ENCODE data around the gene RHCG.

RHCG gene

DNA sequence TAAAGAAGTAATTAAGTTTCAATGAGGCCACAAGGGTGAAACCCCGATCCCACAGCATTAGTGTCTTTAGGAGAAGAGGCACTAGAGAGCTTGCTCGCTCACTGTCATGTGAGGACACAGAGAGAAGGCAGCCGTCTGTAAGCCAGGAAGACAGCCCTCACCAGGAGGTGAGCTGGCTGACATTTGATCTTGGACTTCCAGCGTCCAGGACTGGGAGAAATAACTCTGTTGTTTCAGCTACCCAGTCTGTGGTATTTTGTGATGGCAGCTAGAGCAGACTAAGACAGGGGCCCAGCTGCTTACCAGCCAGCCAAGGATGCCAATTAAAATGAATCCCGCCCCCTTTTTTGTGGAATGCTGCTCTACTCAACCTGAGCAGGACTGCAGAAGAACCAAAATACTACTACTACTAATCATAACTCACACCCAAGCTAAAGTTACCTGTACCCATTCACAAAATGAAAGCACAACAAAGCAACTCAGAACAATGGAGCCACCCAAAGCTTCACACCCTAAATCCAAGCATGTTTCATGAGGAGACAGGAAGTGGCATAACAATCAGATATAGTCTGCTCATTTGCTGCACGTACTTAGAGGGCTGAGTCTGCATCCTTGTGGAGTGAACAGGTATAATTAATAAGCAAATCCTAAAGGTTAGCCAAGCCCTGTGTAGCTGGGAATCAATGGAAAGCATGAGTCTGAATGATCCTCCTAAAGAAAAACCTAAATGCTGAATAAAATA is 35.6 kb upstream of the RHCG start:
- Histone ChIP-seq H3K27ac (no peak overlapping the region), H3K36me3 (replicated peaks) (no peaks in the 10 kb centered on the region), H3K27me3 (replicated peaks) (no peaks in the 10 kb centered on the region), H3K4me3 (ENCODE audit: low read depth, low read length) (no peak overlapping the region)
- in situ Hi-C loops (cut with HindIII; ENCODE audit: low pct_ligation_motif_present, low sequenced_read_pairs): no loop called here
- DNase-seq: peak; percentile 21
- no peak for TF ChIP-seq CTCF (IDR thresholded peaks at IDR 0.05; ENCODE audit: low read depth, low read length, missing control alignments)

DNA sequence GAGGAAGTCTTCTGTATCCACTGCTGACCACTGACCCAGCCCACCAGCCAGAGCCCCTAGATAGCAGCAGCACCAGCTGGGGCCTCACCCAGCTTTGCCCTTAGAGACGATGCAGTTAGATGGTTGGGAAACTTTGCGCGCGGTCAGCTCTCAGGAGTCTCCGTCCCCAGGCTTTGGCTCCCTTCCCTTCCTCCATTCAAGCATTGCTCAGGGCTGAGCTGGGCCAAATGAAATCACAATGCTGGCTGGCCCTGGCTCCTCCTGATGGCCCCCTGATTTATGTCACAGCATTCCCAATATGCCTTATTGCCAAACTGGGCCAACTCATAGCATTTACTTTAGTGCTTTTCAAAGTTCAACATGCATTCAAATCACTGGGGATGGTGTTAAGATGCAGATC is 34.6 kb upstream of the RHCG start:
- Histone ChIP-seq H3K27ac (no peak overlapping the region), H3K36me3 (replicated peaks) (no peaks in the 10 kb centered on the region), H3K4me3 (ENCODE audit: low read depth, low read length) (no peak overlapping the region), H3K27me3 (replicated peaks) (no peaks in the 10 kb centered on the region)
- no peak for DNase-seq
- no peak for TF ChIP-seq CTCF (IDR thresholded peaks at IDR 0.05; ENCODE audit: low read depth, low read length, missing control alignments)
- in situ Hi-C loops (cut with HindIII; ENCODE audit: low pct_ligation_motif_present, low sequenced_read_pairs): no loop called here

DNA sequence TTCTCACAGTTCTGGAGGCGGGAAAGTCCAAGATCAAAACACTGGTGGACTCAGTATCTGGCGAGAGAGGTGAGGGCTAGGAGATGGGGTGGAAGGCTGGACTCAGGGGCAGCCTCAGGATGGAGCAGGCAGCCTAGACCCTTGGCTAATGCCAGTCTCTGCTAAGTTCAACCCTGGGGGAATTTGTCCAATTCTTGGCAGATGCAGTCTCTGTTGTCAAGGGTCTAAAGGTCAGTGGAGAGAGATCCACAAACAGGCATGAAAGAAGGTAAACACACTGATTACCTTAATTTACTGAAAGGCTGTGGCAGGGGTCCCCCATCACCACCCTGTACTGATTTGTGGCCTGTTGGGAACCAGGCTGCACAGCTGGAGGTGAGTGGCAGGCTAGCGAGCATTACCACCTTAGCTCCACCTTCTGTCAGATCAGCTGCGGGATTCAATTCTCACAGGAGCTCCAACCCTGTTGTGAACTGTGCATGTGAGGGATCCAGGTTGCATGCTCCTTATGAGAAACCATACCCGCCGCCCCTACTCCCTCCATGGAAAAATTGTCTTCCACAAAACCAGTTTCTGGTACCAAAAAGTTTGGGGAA is 32.5 kb upstream of the RHCG start:
- H3K27me3 ChIP-seq (replicated peaks): no peaks in the 10 kb centered on the region
- no peaks in the 10 kb centered on the region for H3K36me3 ChIP-seq (replicated peaks)
- in situ Hi-C loops (cut with HindIII; ENCODE audit: low pct_ligation_motif_present, low sequenced_read_pairs): no loop called here
- no peak overlapping the region for H3K4me3 ChIP-seq (ENCODE audit: low read depth, low read length)
- TF ChIP-seq CTCF (IDR thresholded peaks at IDR 0.05; ENCODE audit: low read depth, low read length, missing control alignments): no peak
- H3K27ac ChIP-seq: no peak overlapping the region
- no peak for DNase-seq

- in situ Hi-C loops (cut with HindIII; ENCODE audit: low pct_ligation_motif_present, low sequenced_read_pairs): no loop called here
- Histone ChIP-seq H3K36me3 (replicated peaks) (no peaks in the 10 kb centered on the region), H3K27me3 (replicated peaks) (no peaks in the 10 kb centered on the region), H3K4me3 (ENCODE audit: low read depth, low read length) (no peak overlapping the region), H3K27ac (no peak overlapping the region)
- no peak for DNase-seq
- TF ChIP-seq CTCF (IDR thresholded peaks at IDR 0.05; ENCODE audit: low read depth, low read length, missing control alignments): no peak
Observed at GRCh38 chr15:89526601-89527441, 30.4 kb upstream of the RHCG start.

- Histone ChIP-seq H3K36me3 (replicated peaks) (no peaks in the 10 kb centered on the region), H3K27ac (no peak overlapping the region), H3K4me3 (ENCODE audit: low read depth, low read length) (no peak overlapping the region), H3K27me3 (replicated peaks) (no peaks in the 10 kb centered on the region)
- no peak for TF ChIP-seq CTCF (IDR thresholded peaks at IDR 0.05; ENCODE audit: low read depth, low read length, missing control alignments)
- in situ Hi-C loops (cut with HindIII; ENCODE audit: low pct_ligation_motif_present, low sequenced_read_pairs): no loop called here
- no peak for DNase-seq
Observed at GRCh38 chr15:89526181-89526580, 29.8 kb upstream of the RHCG start.
